H1 (cell line): Measurements from ENCODE around the gene MATK. TPM values are rescaled to one million over a fixed set of nuclear protein-coding genes. Genes with fewer than 3 reads are reported as not detected.

ENCODE experiments used
- BRCA1 ChIP-seq: IDR thresholded peaks from 2 replicates; pipeline ENCODE4 v1.6.1; 2012; ENCODE audit warnings: low read depth, low read length, improper control_type of control experiment
- CHD1 ChIP-seq: IDR thresholded peaks from 2 replicates; pipeline ENCODE4 v1.6.1; 2012; ENCODE audit warnings: low read depth, low read length, improper control_type of control experiment
- EGR1 ChIP-seq: IDR thresholded peaks from 2 replicates; pipeline ENCODE4 v1.6.1; 2011; ENCODE audit warnings: low read depth, low read length, borderline replicate concordance
- JUN ChIP-seq: IDR thresholded peaks from 2 replicates; pipeline ENCODE4 v1.6.1; 2011; ENCODE audit warnings: low read depth, mild to moderate bottlenecking, improper control_type of control experiment, low read length
- KDM4A ChIP-seq: IDR thresholded peaks from one replicate; pipeline ENCODE4 v1.7.1; 2012; ENCODE audit warnings: low read depth, mild to moderate bottlenecking, moderate library complexity, low read length, inconsistent platforms; ENCODE audit not compliant: severe bottlenecking
- SP4 ChIP-seq: IDR thresholded peaks from 2 replicates; pipeline ENCODE4 v1.6.1; 2012; ENCODE audit warnings: low read length, inconsistent platforms
- SRF ChIP-seq: IDR thresholded peaks from 2 replicates; pipeline ENCODE4 v1.6.1; 2011; ENCODE audit warnings: mild to moderate bottlenecking, low read depth, low read length, moderate library complexity
- TCF12 ChIP-seq: IDR thresholded peaks from 2 replicates; pipeline ENCODE4 v1.6.1; 2011; ENCODE audit warnings: low read depth, mild to moderate bottlenecking, low read length
- polyA plus RNA-seq, 7 experiments: library from polyadenylated mRNA; depleted of rRNA in 3 of 7; stranded (reverse) in 5 of 7; unstranded in 2 of 7; fragments of >200 nt in 5 of 7; fragments of 200-250 nt in 2 of 7; gene quantifications; 1 replicate in 5 of 7; 2 replicates in 1 of 7; 4 replicates in 1 of 7; pipeline versions ENCODE4 v1.2.1 to v1.2.3, GENCODE V29; 2011 to 2013; ENCODE audit warnings: missing spikeins in 2 of 7, mixed read lengths in 2 of 7
- total RNA-seq: library from RNA; stranded (reverse); fragmentation: NEBNext Ultra II Directional; extraction: Animal tissue kit (Norgen Biotek cat#: 25700); gene quantifications from 2 replicates; pipeline ENCODE4 v1.2.1, GENCODE V29; 2021
- TF ChIP-seq, protein P1 (sequence below), 3 experiments: IDR thresholded peaks; 1 replicate in 2 of 3; 2 replicates in 1 of 3; pipeline versions ENCODE4 v1.5.1 to v1.6.1; 2011; ENCODE audit warnings: low read length in 3 of 3, mild to moderate bottlenecking in 3 of 3, inconsistent platforms in 2 of 3, low read depth in 1 of 3, moderate library complexity in 1 of 3; ENCODE audit not compliant: insufficient read depth in 1 of 3; ENCODE audit errors: control extremely low read depth in 1 of 3

MATK gene
- total and polyA plus RNA-seq, 2 of the 8 experiments (the other 6 are each of a cell fraction or from before 2014, with no cell fraction given) = 20.5 to 21.4 TPM

DNA sequence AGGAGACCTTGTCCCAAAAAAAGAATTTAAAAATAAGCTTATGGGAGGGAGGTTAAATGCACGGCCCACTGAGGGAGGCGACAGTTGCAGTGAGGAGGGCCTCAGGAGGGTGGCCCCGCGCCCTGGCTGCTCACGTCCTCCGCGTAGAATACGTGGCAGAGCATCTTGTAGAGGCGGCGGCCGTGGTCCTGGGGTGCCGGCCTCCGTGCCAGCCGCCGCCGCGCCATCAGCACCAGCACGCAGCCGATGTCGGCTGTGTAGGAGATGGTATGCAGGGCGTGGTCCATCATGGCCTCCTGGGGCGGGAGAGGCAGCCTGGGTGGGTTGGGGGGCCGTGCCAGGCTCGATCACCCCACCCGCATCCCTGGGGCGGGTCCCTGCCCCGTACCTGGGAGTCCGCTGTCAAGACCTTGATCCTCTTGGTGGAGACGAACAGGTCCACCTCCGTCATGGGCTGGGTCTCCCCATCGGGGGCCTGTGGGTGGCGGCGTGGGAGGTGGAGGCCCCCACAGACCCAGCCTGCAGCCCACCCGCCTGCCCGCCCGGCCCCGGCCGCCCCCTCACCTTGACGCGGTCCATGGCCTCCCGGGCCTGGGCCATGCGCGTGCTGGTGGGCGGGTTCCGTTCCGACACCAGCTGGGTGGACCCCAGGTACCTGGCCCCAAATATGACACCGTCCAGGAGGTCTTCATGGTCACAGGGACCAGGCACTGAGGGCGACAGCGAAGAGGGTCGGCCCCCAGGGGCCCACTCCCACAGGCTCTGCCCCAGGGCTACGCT lies 32.4 kb downstream of the MATK start (continued):
- TF ChIP-seq BRCA1 = no peak
- TF ChIP-seq KDM4A = no peak
- no peak for TF ChIP-seq EGR1
- TF ChIP-seq, protein P1, sequence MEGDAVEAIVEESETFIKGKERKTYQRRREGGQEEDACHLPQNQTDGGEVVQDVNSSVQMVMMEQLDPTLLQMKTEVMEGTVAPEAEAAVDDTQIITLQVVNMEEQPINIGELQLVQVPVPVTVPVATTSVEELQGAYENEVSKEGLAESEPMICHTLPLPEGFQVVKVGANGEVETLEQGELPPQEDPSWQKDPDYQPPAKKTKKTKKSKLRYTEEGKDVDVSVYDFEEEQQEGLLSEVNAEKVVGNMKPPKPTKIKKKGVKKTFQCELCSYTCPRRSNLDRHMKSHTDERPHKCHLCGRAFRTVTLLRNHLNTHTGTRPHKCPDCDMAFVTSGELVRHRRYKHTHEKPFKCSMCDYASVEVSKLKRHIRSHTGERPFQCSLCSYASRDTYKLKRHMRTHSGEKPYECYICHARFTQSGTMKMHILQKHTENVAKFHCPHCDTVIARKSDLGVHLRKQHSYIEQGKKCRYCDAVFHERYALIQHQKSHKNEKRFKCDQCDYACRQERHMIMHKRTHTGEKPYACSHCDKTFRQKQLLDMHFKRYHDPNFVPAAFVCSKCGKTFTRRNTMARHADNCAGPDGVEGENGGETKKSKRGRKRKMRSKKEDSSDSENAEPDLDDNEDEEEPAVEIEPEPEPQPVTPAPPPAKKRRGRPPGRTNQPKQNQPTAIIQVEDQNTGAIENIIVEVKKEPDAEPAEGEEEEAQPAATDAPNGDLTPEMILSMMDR (IDR thresholded peaks at IDR 0.05; ENCODE audit: control extremely low read depth in 1 of 3, insufficient read depth in 1 of 3, low read depth in 1 of 3, low read length in 3 of 3) = no peak
- TF ChIP-seq TCF12 = no peak
- no peak for TF ChIP-seq JUN
- no peak for TF ChIP-seq SRF
- no peak for TF ChIP-seq SP4
- no peak for TF ChIP-seq CHD1
